Activated B cell treated with CpG ODN at 0.5 μM for 24 hours (primary cell): Measurements from ENCODE around the gene LCN6. TPM values are rescaled to one million over a fixed set of nuclear protein-coding genes. Genes with fewer than 3 reads are reported as not detected.

Experiments used
- ATAC-seq: fragments of 200-7000 bp; cut with Tn5 transposase; one replicate; pipeline ENCODE4 v1.10.0; 2021; ENCODE audit warnings: low read depth, mild to moderate bottlenecking, moderate library complexity
- CTCF ChIA-PET: fragments of 350-600 bp; sonication (Branson Sonifier 250); formaldehyde crosslinking; loops from one replicate; lab custom pipeline; 2021; ENCODE audit warnings: antibody characterized with exemption; lab: Charles Lee
- POLR2A ChIA-PET: fragments of 350-600 bp; sonication (Branson Sonifier 250); formaldehyde crosslinking; loops from one replicate; lab custom pipeline; 2021; ENCODE audit warnings: antibody characterized with exemption; lab: Charles Lee
- DNase-seq: peaks from one replicate; pipeline ENCODE4 v3.0.0; 2022
- H3K27ac Mint-ChIP-seq: one replicate; pipeline ENCODE4 v1.8.0; 2020; ENCODE audit warnings: mixed read lengths
- H3K27me3 Mint-ChIP-seq: one replicate; pipeline ENCODE4 v1.8.0; 2021; ENCODE audit warnings: mixed read lengths
- H3K36me3 Mint-ChIP-seq: one replicate; pipeline ENCODE4 v1.8.0; 2021; ENCODE audit warnings: low read depth, mixed read lengths
- H3K4me1 Mint-ChIP-seq: one replicate; pipeline ENCODE4 v1.8.0; 2021; ENCODE audit warnings: mixed read lengths
- H3K4me3 Mint-ChIP-seq: one replicate; pipeline ENCODE4 v1.8.0; 2020; ENCODE audit warnings: mild to moderate bottlenecking, mixed read lengths
- H3K9me3 Mint-ChIP-seq: one replicate; pipeline ENCODE4 v1.8.0; 2020; ENCODE audit warnings: mixed read lengths
- CTCF ChIP-seq: fragments of 200-600 bp; IDR thresholded peaks from one replicate; pipeline ENCODE4 v1.8.0; 2022; ENCODE audit warnings: antibody characterized with exemption, mild to moderate bottlenecking
- intact Hi-C: fragments of 100-400 bp; cut with micrococcal nuclease; formaldehyde crosslinking; loops from one replicate; pipeline ENCODE4 v1.15.1; 2024
- total RNA-seq: library from RNA; stranded (reverse); gene quantifications from 2 replicates; pipeline ENCODE4 v1.2.3, GENCODE V29; 2022

Gene LCN6
- total RNA-seq, 1 donor from 2014 or later: not detected

DNA sequence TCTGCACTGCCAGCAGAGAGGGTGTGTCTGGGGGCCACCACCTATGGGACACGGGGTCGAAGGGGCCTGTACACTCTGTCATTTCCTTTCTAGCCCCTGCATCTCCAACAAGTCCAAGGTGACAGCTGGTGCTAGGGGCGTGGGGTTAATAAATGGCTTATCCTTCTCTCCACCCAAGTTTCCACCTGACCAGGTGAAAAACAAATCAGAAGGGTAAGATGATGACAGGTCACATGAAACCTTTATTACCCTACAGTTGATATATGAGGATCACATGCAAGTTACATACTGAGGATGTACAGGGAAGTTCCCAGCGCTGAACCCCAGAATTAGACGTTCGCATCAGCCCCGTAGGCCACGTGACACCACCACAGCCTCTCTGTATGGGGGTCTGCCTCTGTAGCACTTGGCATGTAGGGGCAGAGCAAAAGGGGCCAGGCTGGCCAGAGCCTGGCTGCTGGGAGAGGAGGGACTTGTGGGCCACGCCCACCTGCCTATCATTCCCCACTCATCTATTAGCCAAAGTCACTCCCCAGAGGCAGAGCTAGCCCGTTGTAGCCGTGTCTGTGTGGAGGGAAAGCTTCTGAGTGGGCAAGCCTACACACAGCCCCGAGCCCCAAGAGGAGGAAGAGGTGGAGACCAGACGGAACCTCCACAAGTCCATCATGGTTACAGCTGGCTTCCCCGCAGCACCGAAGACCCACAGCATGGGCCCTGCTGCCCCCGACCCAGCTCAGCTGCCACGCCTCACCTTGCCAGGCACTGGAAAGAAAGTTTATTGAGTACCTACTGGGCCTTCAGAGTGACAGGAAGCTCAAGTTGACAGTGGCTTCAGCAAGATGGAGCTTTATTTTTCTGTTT is 45.0 kb upstream of the LCN6 start:
- intact Hi-C loops: loop anchor here (10.0 kb wide), 1 partner anchor 761 kb away; the partner anchor contains the start of genes MRPL41 and PNPLA7
- no peak for ATAC-seq
- TF ChIP-seq CTCF: no peak
- Mint-ChIP-seq H3K9me3 (no peaks in the 10 kb centered on the region), H3K4me3 (no peak overlapping the region), H3K27ac (no peak overlapping the region), H3K4me1 (peaks cover 23% of the 10 kb centered on the region), H3K27me3 (peaks cover 3% of the 10 kb centered on the region), H3K36me3 (peaks cover 5% of the 10 kb centered on the region)
- POLR2A ChIA-PET: interaction anchor here (0.6 to 1.4 kb wide), 3 partner anchors 14 to 15 kb away, joined by 3 to 4 read pairs (median 3); partner anchors contain the start of gene RABL6
- no peak for DNase-seq
- CTCF ChIA-PET: interaction anchor here (1.2 to 2.7 kb wide), 3 partner anchors 49 to 242 kb away, joined by 3 to 13 read pairs (median 4); partner anchors contain the start of genes AJM1 and FUT7

GRCh38 chr9:136792321-136793085 is 44.2 kb upstream of the LCN6 start:
- ChIA-PET CTCF (interaction anchor here (0.6 to 2.7 kb wide), 4 partner anchors 35 to 243 kb away, joined by 3 to 13 read pairs (median 3); partner anchors contain the start of genes AJM1 and LCN8), POLR2A (interaction anchor here (0.6 to 1.3 kb wide), 2 partner anchors 15 to 419 kb away, joined by 3 read pairs; partner anchors contain the start of gene RABL6)
- Mint-ChIP-seq H3K36me3 (peaks cover 5% of the 10 kb centered on the region), H3K27ac (peak overlapping the region; percentile 90), H3K4me1 (peaks cover 27% of the 10 kb centered on the region), H3K9me3 (no peaks in the 10 kb centered on the region), H3K4me3 (peak overlapping the region; percentile 48), H3K27me3 (peaks cover 3% of the 10 kb centered on the region)
- no peak for TF ChIP-seq CTCF
- DNase-seq (no peak), ATAC-seq (no peak)
- intact Hi-C loops: loop anchor here (10.0 kb wide), 1 partner anchor 762 kb away; the partner anchor contains the start of genes MRPL41 and PNPLA7

- Mint-ChIP-seq H3K9me3 (no peaks in the 10 kb centered on the region), H3K27me3 (no peaks in the 10 kb centered on the region), H3K4me3 (peak overlapping the region; percentile 86), H3K4me1 (peaks cover 27% of the 10 kb centered on the region), H3K36me3 (peaks cover 5% of the 10 kb centered on the region), H3K27ac (peak overlapping the region; percentile 90)
- ATAC-seq (peak; percentile 2), DNase-seq (peak; percentile 59)
- CTCF ChIA-PET: interaction anchor here (0.6 to 2.7 kb wide), 4 partner anchors 34 to 243 kb away, joined by 3 to 13 read pairs (median 3); partner anchors contain the start of genes AJM1 and LCN8
- TF ChIP-seq CTCF: peak; percentile 54
- POLR2A ChIA-PET: interaction anchor here (0.6 to 1.3 kb wide), 3 partner anchors 16 to 420 kb away, joined by 3 to 5 read pairs (median 3); partner anchors contain the start of gene RABL6
- intact Hi-C loops: loop anchor here (1.0 to 10.0 kb wide), 13 partner anchors 9 to 763 kb away; partner anchors contain the start of genes AJM1, FBXW5, MAN1B1 and MRPL41
Observed at GRCh38 chr9:136791516-136792276, 43.4 kb upstream of the LCN6 start.

- ChIA-PET POLR2A (interaction anchor here (0.5 to 1.2 kb wide), 13 partner anchors 12 to 452 kb away, joined by 3 to 5 read pairs (median 4); partner anchors contain the start of genes FUT7 and TUBB4B), CTCF (interaction anchor here (0.6 to 6.8 kb wide), 2 partner anchors 12 to 244 kb away, joined by 3 to 58 read pairs; no protein-coding TSS in a partner anchor)
- ATAC-seq (peak; percentile 87), DNase-seq (peak; percentile 99)
- Mint-ChIP-seq H3K36me3 (peaks cover 5% of the 10 kb centered on the region), H3K9me3 (no peaks in the 10 kb centered on the region), H3K4me1 (peaks cover 20% of the 10 kb centered on the region), H3K27me3 (no peaks in the 10 kb centered on the region), H3K4me3 (peak within 1 kb of the TSS; percentile 86), H3K27ac (peak within 1 kb of the TSS; percentile 90)
- TF ChIP-seq CTCF: no peak
- intact Hi-C loops: loop anchor here (1.0 to 10.0 kb wide), 13 partner anchors 9 to 764 kb away; partner anchors contain the start of genes AJM1, FBXW5, MAN1B1 and MRPL41
Observed at GRCh38 chr9:136790640-136791515, 42.6 kb upstream of the LCN6 start, which contains the start of gene TMEM141. TMEM141 (plus strand) TSS chr9:136791344; CDS start chr9:136791371, 27 bp downstream.
